IMR-90 (cell line): Measurements from ENCODE around the gene UNC5B.

Experiments used
- BHLHE40 ChIP-seq: fragments of 150-350 bp; IDR thresholded peaks from 2 replicates; pipeline ENCODE4 v1.6.1; 2016; ENCODE audit warnings: mild to moderate bottlenecking, low read depth, low read length
- CEBPB ChIP-seq: IDR thresholded peaks from 2 replicates; pipeline ENCODE4 v1.6.1; 2012; ENCODE audit warnings: low read depth, low read length, improper control_type of control experiment
- CTCF ChIP-seq: conservative IDR thresholded peaks from 2 replicates; pipeline ENCODE4 v1.5.1; 2012; ENCODE audit warnings: mild to moderate bottlenecking, low read depth, low read length, improper control_type of control experiment
- ELK1 ChIP-seq: fragments of 150-350 bp; IDR thresholded peaks from 2 replicates; pipeline ENCODE4 v1.6.1; 2016; ENCODE audit warnings: low read depth, mild to moderate bottlenecking, low read length, moderate library complexity, borderline replicate concordance
- MAFK ChIP-seq: IDR thresholded peaks from 2 replicates; pipeline ENCODE4 v1.6.1; 2012; ENCODE audit warnings: low read depth, low read length, improper control_type of control experiment
- MAZ ChIP-seq: IDR thresholded peaks from 2 replicates; pipeline ENCODE4 v1.6.1; 2012; ENCODE audit warnings: low read depth, mild to moderate bottlenecking, low read length, improper control_type of control experiment, moderate library complexity, borderline replicate concordance
- MXI1 ChIP-seq: IDR thresholded peaks from 2 replicates; pipeline ENCODE4 v1.6.1; 2012; ENCODE audit warnings: low read depth, mild to moderate bottlenecking, low read length, moderate library complexity, borderline replicate concordance
- NFE2L2 ChIP-seq: fragments of 150-350 bp; IDR thresholded peaks from 2 replicates; pipeline ENCODE4 v1.6.1; 2016; ENCODE audit warnings: low read depth, mild to moderate bottlenecking, low read length
- POLR2A ChIP-seq: IDR thresholded peaks from 2 replicates; pipeline ENCODE4 v1.6.1; 2012; ENCODE audit warnings: mild to moderate bottlenecking, low read depth, low read length
- RAD21 ChIP-seq: IDR thresholded peaks from 2 replicates; pipeline ENCODE4 v1.6.1; 2012; ENCODE audit warnings: low read length, improper control_type of control experiment
- RCOR1 ChIP-seq: IDR thresholded peaks from 2 replicates; pipeline ENCODE4 v1.6.1; 2012; ENCODE audit warnings: mild to moderate bottlenecking, low read length, improper control_type of control experiment; ENCODE audit not compliant: insufficient replicate concordance
- RFX5 ChIP-seq: IDR thresholded peaks from 2 replicates; pipeline ENCODE4 v1.8.0; 2012; ENCODE audit warnings: low read depth, mild to moderate bottlenecking, low read length, moderate library complexity
- SMC3 ChIP-seq: fragments of 150-350 bp; IDR thresholded peaks from 2 replicates; pipeline ENCODE4 v1.6.1; 2016; ENCODE audit warnings: low read depth, mild to moderate bottlenecking, antibody characterized with exemption, low read length, moderate library complexity
- TF ChIP-seq, protein P1 (sequence below): fragments of 150-350 bp; IDR thresholded peaks from 2 replicates; pipeline ENCODE4 v1.6.1; 2017; ENCODE audit warnings: mild to moderate bottlenecking, antibody characterized with exemption, low read length, low read depth

- no peak for TF ChIP-seq POLR2A
- no peak for TF ChIP-seq BHLHE40
- no peak for TF ChIP-seq CTCF
- no peak for TF ChIP-seq ELK1
- TF ChIP-seq, protein P1, sequence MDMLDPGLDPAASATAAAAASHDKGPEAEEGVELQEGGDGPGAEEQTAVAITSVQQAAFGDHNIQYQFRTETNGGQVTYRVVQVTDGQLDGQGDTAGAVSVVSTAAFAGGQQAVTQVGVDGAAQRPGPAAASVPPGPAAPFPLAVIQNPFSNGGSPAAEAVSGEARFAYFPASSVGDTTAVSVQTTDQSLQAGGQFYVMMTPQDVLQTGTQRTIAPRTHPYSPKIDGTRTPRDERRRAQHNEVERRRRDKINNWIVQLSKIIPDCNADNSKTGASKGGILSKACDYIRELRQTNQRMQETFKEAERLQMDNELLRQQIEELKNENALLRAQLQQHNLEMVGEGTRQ, result no peak
- no peak for TF ChIP-seq RFX5
- no peak for TF ChIP-seq RCOR1
- no peak for TF ChIP-seq MAZ
- no peak for TF ChIP-seq RAD21
- no peak for TF ChIP-seq MXI1
- TF ChIP-seq CEBPB, result no peak
- no peak for TF ChIP-seq NFE2L2
- no peak for TF ChIP-seq SMC3
- TF ChIP-seq MAFK, result no peak
Observed at GRCh38 chr10:71324743-71325142, 112.4 kb downstream of the UNC5B start.
